Spleen (tissue), 11 donors: ENCODE measurements around the gene MRPL52. TPM values are rescaled to one million over a fixed set of nuclear protein-coding genes. Genes with fewer than 3 reads are reported as not detected.
A peak's percentile ranks its signal among the peaks of the same experiment; 100 is the strongest.

Experiments used
- DNase-seq: peaks from one replicate; pipeline ENCODE4 v3.0.0-alpha.2; 2020
- H3K27ac ChIP-seq, 8 donors: fragments of 200-600 bp; sonication (generic) in 7 of 8; 1 replicate in 4 of 8; 2 replicates in 4 of 8; pipeline versions ENCODE4 v1.5.0 to v1.8.0; 2016 to 2021; ENCODE audit warnings: inconsistent platforms in 4 of 8, mild to moderate bottlenecking in 4 of 8, moderate library complexity in 1 of 8
- H3K27me3 ChIP-seq, 7 donors: fragments of 200-600 bp; sonication (generic) in 6 of 7; replicated peaks in 1 of 7; 1 replicate in 4 of 7; 2 replicates in 3 of 7; pipeline versions ENCODE4 v1.5.0 to v1.8.0; 2016 to 2021; ENCODE audit warnings: inconsistent platforms in 3 of 7, mild to moderate bottlenecking in 1 of 7
- H3K36me3 ChIP-seq, 6 donors: fragments of 200-600 bp; sonication (generic) in 5 of 6; 1 replicate in 4 of 6; 2 replicates in 2 of 6; pipeline versions ENCODE4 v1.5.0 to v1.8.0; 2016 to 2021; ENCODE audit warnings: inconsistent platforms in 2 of 6
- H3K4me1 ChIP-seq, 6 donors: fragments of 200-600 bp; sonication (generic) in 5 of 6; 1 replicate in 3 of 6; 2 replicates in 3 of 6; pipeline versions ENCODE4 v1.5.0 to v1.8.0; 2016 to 2021; ENCODE audit warnings: inconsistent platforms in 3 of 6
- H3K4me3 ChIP-seq, 8 donors: fragments of 200-600 bp; sonication (generic) in 7 of 8; 1 replicate in 4 of 8; 2 replicates in 4 of 8; pipeline versions ENCODE4 v1.5.0 to v1.8.0; 2016 to 2021; ENCODE audit warnings: inconsistent platforms in 4 of 8, mild to moderate bottlenecking in 4 of 8, moderate library complexity in 2 of 8
- H3K9me3 ChIP-seq, 8 donors: fragments of 200-600 bp; sonication (generic) in 7 of 8; 1 replicate in 4 of 8; 2 replicates in 4 of 8; pipeline versions ENCODE4 v1.5.0 to v1.8.0; 2016 to 2021; ENCODE audit warnings: inconsistent platforms in 4 of 8
- POLR2A ChIP-seq, 3 donors: fragments of 450-650 bp; IDR thresholded peaks; one replicate each; pipeline ENCODE4 v1.5.1; 2017; ENCODE audit warnings: antibody characterized with exemption in 3 of 3, mild to moderate bottlenecking in 1 of 3
- POLR2AphosphoS5 ChIP-seq, 3 donors: sonication (generic); formaldehyde crosslinking; IDR thresholded peaks; one replicate each; pipeline ENCODE4 v1.5.1; 2017; ENCODE audit warnings: antibody characterized with exemption in 3 of 3
- WGBS, 5 donors: extraction: QIAGEN DNeasy Blood & Tissue Kit in 3 of 5; methylation state at CpG; one replicate each; pipeline versions ENCODE4 v1.1.5 to v1.1.7; 2013 to 2018; 5-methylcytosine and 5-hydroxymethylcytosine counted together
- intact Hi-C: fragments of 100-400 bp; cut with DNase I; formaldehyde crosslinking; loops from one replicate; pipeline ENCODE4 v1.15.0; 2023; ENCODE audit warnings: low total_unique reads
- polyA plus RNA-seq, 3 donors: library from polyadenylated mRNA; stranded (reverse); fragments of 200-250 nt; gene quantifications; one replicate each; pipeline ENCODE4 v1.2.1, GENCODE V29; 2013
- total RNA-seq, 7 donors: library from RNA; depleted of rRNA in 3 of 7; stranded (reverse); fragments of >200 nt in 3 of 7; fragmentation: NEBNext Ultra II Directional in 4 of 7; extraction: Animal tissue kit (Norgen Biotek cat#: 25700) in 4 of 7; gene quantifications; one replicate each; pipeline versions ENCODE4 v1.1.0 to v1.2.1, GENCODE V29; 2016 to 2021
- TF ChIP-seq, protein P1 (sequence below), 11 experiments: fragments of 200-600 bp in 7 of 11; fragments of 450-650 bp in 4 of 11; sonication (generic) in 4 of 11; IDR thresholded peaks in 8 of 11; conservative IDR thresholded peaks in 3 of 11; 1 replicate in 7 of 11; 2 replicates in 4 of 11; pipeline versions ENCODE4 v1.4.0 to v1.8.0; 2016 to 2021; ENCODE audit warnings: antibody characterized with exemption in 11 of 11, inconsistent platforms in 4 of 11, mild to moderate bottlenecking in 1 of 11
- donor health status: healthy with polysubstance abuse.
- donor health status: DM: no; HTN: no; CAD: no; lungs with moderate emphysema.
- donor health status: DM: no; HTN: no; CAD: no.
- donor health status: Bipolar disorder and iron deficiency.
- donor health status: healthy.
- donor health status: DM: no; HTN: no; CAD: no.
- donor health status: DM: yes; HTN: yes; CAD: no.

Gene MRPL52
- total and polyA plus RNA-seq, 10 donors, result 55.2 to 138 (median 87.0) TPM

DNA sequence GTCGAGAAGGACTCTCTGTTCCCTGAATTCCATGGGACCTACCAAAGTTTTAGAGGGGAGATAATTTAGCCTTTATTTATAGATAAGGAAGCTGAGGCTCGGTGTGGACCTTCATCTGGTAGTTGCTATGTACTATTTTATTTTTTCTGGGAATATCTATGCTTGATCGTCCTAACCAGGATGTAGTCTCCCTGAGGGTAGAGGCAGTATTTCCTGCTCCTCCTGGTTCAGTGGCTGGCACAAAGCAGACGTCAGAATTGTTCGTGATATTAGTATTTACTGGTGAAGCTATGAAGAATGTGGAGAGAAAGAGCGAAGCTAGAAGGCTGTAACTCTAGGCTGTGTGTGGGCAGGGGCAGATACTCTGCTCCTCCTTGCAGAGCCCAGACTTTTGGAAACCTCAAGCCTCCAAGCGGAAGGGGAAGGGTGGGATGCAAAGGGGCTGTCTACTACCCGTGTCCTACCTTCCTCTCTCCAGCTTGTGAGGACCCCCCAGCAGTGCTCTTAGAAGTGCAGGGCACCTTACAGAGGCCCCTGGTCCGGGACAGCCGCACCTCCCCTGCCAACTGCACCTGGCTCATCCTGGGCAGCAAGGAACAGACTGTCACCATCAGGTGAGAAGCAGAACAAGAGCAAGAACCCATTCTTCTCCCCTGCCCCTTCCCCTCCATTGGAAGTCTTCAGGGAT, 43.3 kb downstream of the MRPL52 start:
- TF ChIP-seq POLR2A (IDR thresholded peaks at IDR 0.05), result no peak
- H3K4me3 ChIP-seq, result peak overlapping the region; percentile 70 to 97 (median 90)
- WGBS, 5 donors, result 54 to 67% (median 61%) methylated on average over 10 of the region's 10 CpGs
- H3K9me3 ChIP-seq, result no peaks in the 10 kb centered on the region
- H3K36me3 ChIP-seq, result peaks cover 11 to 51% (median 48%) of the 10 kb centered on the region in 6 donors
- no peak for DNase-seq
- H3K4me1 ChIP-seq, result peaks cover 24 to 79% (median 44%) of the 10 kb centered on the region in 6 donors
- H3K27ac ChIP-seq, result peak overlapping the region; percentile 94 to 100 (median 100)
- intact Hi-C loops, result no loop called here
- H3K27me3 ChIP-seq, result no peaks in the 10 kb centered on the region

DNA sequence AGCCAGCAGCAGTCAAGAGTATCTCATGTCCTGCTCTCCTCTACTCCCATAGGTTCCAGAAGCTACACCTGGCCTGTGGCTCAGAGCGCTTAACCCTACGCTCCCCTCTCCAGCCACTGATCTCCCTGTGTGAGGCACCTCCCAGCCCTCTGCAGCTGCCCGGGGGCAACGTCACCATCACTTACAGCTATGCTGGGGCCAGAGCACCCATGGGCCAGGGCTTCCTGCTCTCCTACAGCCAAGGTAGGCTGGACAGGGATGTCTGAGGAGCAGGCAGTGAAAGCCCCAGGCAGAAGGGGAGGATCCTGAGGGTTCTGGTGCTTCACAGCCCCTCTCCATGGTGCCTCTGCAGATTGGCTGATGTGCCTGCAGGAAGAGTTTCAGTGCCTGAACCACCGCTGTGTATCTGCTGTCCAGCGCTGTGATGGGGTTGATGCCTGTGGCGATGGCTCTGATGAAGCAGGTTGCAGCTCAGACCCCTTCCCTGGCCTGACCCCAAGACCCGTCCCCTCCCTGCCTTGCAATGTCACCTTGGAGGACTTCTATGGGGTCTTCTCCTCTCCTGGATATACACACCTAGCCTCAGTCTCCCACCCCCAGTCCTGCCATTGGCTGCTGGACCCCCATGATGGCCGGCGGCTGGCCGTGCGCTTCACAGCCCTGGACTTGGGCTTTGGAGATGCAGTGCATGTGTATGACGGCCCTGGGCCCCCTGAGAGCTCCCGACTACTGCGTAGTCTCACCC, 45.5 kb downstream of the MRPL52 start:
- TF ChIP-seq, protein P1, sequence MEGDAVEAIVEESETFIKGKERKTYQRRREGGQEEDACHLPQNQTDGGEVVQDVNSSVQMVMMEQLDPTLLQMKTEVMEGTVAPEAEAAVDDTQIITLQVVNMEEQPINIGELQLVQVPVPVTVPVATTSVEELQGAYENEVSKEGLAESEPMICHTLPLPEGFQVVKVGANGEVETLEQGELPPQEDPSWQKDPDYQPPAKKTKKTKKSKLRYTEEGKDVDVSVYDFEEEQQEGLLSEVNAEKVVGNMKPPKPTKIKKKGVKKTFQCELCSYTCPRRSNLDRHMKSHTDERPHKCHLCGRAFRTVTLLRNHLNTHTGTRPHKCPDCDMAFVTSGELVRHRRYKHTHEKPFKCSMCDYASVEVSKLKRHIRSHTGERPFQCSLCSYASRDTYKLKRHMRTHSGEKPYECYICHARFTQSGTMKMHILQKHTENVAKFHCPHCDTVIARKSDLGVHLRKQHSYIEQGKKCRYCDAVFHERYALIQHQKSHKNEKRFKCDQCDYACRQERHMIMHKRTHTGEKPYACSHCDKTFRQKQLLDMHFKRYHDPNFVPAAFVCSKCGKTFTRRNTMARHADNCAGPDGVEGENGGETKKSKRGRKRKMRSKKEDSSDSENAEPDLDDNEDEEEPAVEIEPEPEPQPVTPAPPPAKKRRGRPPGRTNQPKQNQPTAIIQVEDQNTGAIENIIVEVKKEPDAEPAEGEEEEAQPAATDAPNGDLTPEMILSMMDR (IDR thresholded peaks at IDR 0.05 in 8 of 11, conservative IDR thresholded peaks at IDR 0.05 in 3 of 11), result no peak
- TF ChIP-seq POLR2AphosphoS5 (IDR thresholded peaks at IDR 0.05) (no peak), POLR2A (IDR thresholded peaks at IDR 0.05) (no peak)
- Histone ChIP-seq H3K27me3 (no peaks in the 10 kb centered on the region), H3K9me3 (no peaks in the 10 kb centered on the region), H3K4me3 (no peak overlapping the region), H3K27ac (no peak overlapping the region), H3K36me3 (peaks cover 11 to 73% (median 63%) of the 10 kb centered on the region in 6 donors), H3K4me1 (peaks cover 20 to 78% (median 35%) of the 10 kb centered on the region in 6 donors)
- intact Hi-C loops, result no loop called here
- no peak for DNase-seq
- 96 to 98% (median 97%) methylated on average over 9 to 15 of the region's 15 CpGs for WGBS, 5 donors

DNA sequence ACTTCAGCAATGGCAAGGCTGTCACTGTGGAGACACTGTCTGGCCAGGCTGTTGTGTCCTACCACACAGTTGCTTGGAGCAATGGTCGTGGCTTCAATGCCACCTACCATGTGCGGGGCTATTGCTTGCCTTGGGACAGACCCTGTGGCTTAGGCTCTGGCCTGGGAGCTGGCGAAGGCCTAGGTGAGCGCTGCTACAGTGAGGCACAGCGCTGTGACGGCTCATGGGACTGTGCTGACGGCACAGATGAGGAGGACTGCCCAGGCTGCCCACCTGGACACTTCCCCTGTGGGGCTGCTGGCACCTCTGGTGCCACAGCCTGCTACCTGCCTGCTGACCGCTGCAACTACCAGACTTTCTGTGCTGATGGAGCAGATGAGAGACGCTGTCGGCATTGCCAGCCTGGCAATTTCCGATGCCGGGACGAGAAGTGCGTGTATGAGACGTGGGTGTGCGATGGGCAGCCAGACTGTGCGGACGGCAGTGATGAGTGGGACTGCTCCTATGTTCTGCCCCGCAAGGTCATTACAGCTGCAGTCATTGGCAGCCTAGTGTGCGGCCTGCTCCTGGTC, 46.1 kb downstream of the MRPL52 start:
- peaks cover 11 to 80% (median 63%) of the 10 kb centered on the region in 6 donors for H3K36me3 ChIP-seq
- intact Hi-C loops, result no loop called here
- 97 to 98% (median 97%) methylated on average over 18 to 20 of the region's 20 CpGs for WGBS, 5 donors
- no peaks in the 10 kb centered on the region for H3K9me3 ChIP-seq
- peaks cover 13 to 72% (median 28%) of the 10 kb centered on the region in 6 donors for H3K4me1 ChIP-seq
- peak in 2 of 3 donors; percentile 20 to 58 for TF ChIP-seq POLR2AphosphoS5 (IDR thresholded peaks at IDR 0.05)
- TF ChIP-seq POLR2A (IDR thresholded peaks at IDR 0.05), result no peak
- no peaks in the 10 kb centered on the region for H3K27me3 ChIP-seq
- DNase-seq, result no peak
- peak overlapping the region in 1 of 8 donors; percentile 4 for H3K27ac ChIP-seq
- H3K4me3 ChIP-seq, result no peak overlapping the region

DNA sequence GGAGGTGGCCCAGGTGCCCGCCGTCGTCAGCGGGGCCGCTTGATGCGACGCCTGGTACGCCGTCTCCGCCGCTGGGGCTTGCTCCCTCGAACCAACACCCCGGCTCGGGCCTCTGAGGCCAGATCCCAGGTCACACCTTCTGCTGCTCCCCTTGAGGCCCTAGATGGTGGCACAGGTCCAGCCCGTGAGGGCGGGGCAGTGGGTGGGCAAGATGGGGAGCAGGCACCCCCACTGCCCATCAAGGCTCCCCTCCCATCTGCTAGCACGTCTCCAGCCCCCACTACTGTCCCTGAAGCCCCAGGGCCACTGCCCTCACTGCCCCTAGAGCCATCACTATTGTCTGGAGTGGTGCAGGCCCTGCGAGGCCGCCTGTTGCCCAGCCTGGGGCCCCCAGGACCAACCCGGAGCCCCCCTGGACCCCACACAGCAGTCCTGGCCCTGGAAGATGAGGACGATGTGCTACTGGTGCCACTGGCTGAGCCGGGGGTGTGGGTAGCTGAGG, 47.4 kb downstream of the MRPL52 start:
- TF ChIP-seq POLR2A (IDR thresholded peaks at IDR 0.05), result no peak
- TF ChIP-seq, protein P1 (IDR thresholded peaks at IDR 0.05 in 8 of 11, conservative IDR thresholded peaks at IDR 0.05 in 3 of 11), result no peak
- TF ChIP-seq POLR2AphosphoS5 (IDR thresholded peaks at IDR 0.05), result peak in 1 of 3 donors; percentile 59
- intact Hi-C loops, result no loop called here
- Histone ChIP-seq H3K4me1 (peaks cover 9 to 71% (median 26%) of the 10 kb centered on the region in 6 donors), H3K4me3 (no peak overlapping the region), H3K36me3 (peaks cover 11 to 82% (median 63%) of the 10 kb centered on the region in 6 donors), H3K27me3 (peaks cover 0 to under 1% (median 0%) of the 10 kb centered on the region in 7 donors), H3K27ac (no peak overlapping the region), H3K9me3 (no peaks in the 10 kb centered on the region)
- 94 to 99% (median 97%) methylated on average over 16 to 22 of the region's 22 CpGs for WGBS, 5 donors
- no peak for DNase-seq
